WTC11 (cell line): ENCODE results near the gene SLC5A7. TPM values are rescaled to one million over a fixed set of nuclear protein-coding genes. Genes with fewer than 3 reads are reported as not detected.

ENCODE experiments used
- ATAC-seq: fragments of 200-7000 bp; cut with Tn5 transposase; 2 replicates; pipeline ENCODE4 v1.10.0; 2021; ENCODE audit warnings: mild to moderate bottlenecking, moderate library complexity
- CTCF ChIA-PET: fragments of 300-600 bp; sonication (Branson Sonifier 250); formaldehyde crosslinking; loops from one replicate; lab custom pipeline; 2021; ENCODE audit warnings: antibody characterized with exemption; lab: Charles Lee
- POLR2A ChIA-PET: fragments of 350-600 bp; sonication (Branson Sonifier 250); formaldehyde crosslinking; loops from one replicate; lab custom pipeline; 2021; ENCODE audit warnings: antibody characterized with exemption; lab: Charles Lee
- DNase-seq: peaks from one replicate; pipeline ENCODE4 v3.0.0; 2021; ENCODE audit warnings: low spot score
- H3K27ac Mint-ChIP-seq: 2 replicates; pipeline ENCODE4 v1.8.0; 2021; ENCODE audit warnings: mixed read lengths
- H3K27me3 Mint-ChIP-seq: 2 replicates; pipeline ENCODE4 v1.8.0; 2021; ENCODE audit warnings: low read depth, mild to moderate bottlenecking, moderate library complexity, mixed read lengths
- H3K36me3 Mint-ChIP-seq: 2 replicates; pipeline ENCODE4 v1.8.0; 2021; ENCODE audit warnings: mixed read lengths
- H3K4me1 Mint-ChIP-seq: 2 replicates; pipeline ENCODE4 v1.8.0; 2022; ENCODE audit warnings: mixed read lengths
- H3K4me3 Mint-ChIP-seq: 2 replicates; pipeline ENCODE4 v1.8.0; 2021; ENCODE audit warnings: mild to moderate bottlenecking, moderate library complexity, mixed read lengths
- H3K9me3 Mint-ChIP-seq: 2 replicates; pipeline ENCODE4 v1.8.0; 2021; ENCODE audit warnings: mixed read lengths
- ATF1 ChIP-seq: sonication (generic); formaldehyde crosslinking; IDR thresholded peaks from 2 replicates; pipeline ENCODE4 v1.8.1; 2023; ENCODE audit warnings: mild to moderate bottlenecking, moderate library complexity, missing genetic modification reagents
- E2F5 ChIP-seq: sonication (generic); formaldehyde crosslinking; IDR thresholded peaks from 2 replicates; pipeline ENCODE4 v1.8.1; 2022; ENCODE audit warnings: mild to moderate bottlenecking, moderate library complexity, missing genetic modification reagents
- GTF2I ChIP-seq: fragments of 250-450 bp; sonication (Bioruptor Pico); conservative IDR thresholded peaks from 2 replicates; pipeline ENCODE4 v1.4.0; 2021; ENCODE audit warnings: mild to moderate bottlenecking
- IRF1 ChIP-seq: sonication (generic); formaldehyde crosslinking; IDR thresholded peaks from 2 replicates; pipeline ENCODE4 v1.8.0; 2023; ENCODE audit warnings: missing genetic modification reagents
- KAT7 ChIP-seq: sonication (generic); formaldehyde crosslinking; IDR thresholded peaks from 2 replicates; pipeline ENCODE4 v1.8.1; 2023; ENCODE audit warnings: missing genetic modification reagents, mild to moderate bottlenecking, borderline replicate concordance
- NFE2L1 ChIP-seq: sonication (generic); formaldehyde crosslinking; IDR thresholded peaks from 2 replicates; pipeline ENCODE4 v1.8.1; 2023; ENCODE audit warnings: missing genetic modification reagents
- NFYB ChIP-seq: sonication (generic); formaldehyde crosslinking; conservative IDR thresholded peaks from 2 replicates; pipeline ENCODE4 v1.8.0; 2022; ENCODE audit warnings: low read depth, missing genetic modification reagents
- TEAD4 ChIP-seq: sonication (generic); formaldehyde crosslinking; IDR thresholded peaks from 2 replicates; pipeline ENCODE4 v1.8.0; 2022; ENCODE audit warnings: mild to moderate bottlenecking, missing genetic modification reagents
- total RNA-seq: library from RNA; stranded (reverse); gene quantifications from 3 replicates; pipeline ENCODE4 v1.2.3, GENCODE V29; 2021
- TF ChIP-seq, protein P1 (sequence below): fragments of 250-450 bp; sonication (Bioruptor Pico); IDR thresholded peaks from 2 replicates; pipeline ENCODE4 v1.9.0; 2021; ENCODE audit warnings: mild to moderate bottlenecking, borderline replicate concordance
- TF ChIP-seq, protein P2 (sequence below): sonication (generic); formaldehyde crosslinking; IDR thresholded peaks from 2 replicates; pipeline ENCODE4 v1.8.0; 2022; ENCODE audit warnings: mild to moderate bottlenecking, missing genetic modification reagents
- TF ChIP-seq, protein P3 (sequence below): sonication (generic); formaldehyde crosslinking; IDR thresholded peaks from 2 replicates; pipeline ENCODE4 v1.8.1; 2023; ENCODE audit warnings: mild to moderate bottlenecking, missing genetic modification reagents, borderline replicate concordance
- TF ChIP-seq, protein P4 (sequence below): sonication (generic); formaldehyde crosslinking; IDR thresholded peaks from 2 replicates; pipeline ENCODE4 v1.8.0; 2022; ENCODE audit warnings: mild to moderate bottlenecking, missing genetic modification reagents
- TF ChIP-seq, protein P5 (sequence below): sonication (generic); formaldehyde crosslinking; IDR thresholded peaks from 2 replicates; pipeline ENCODE4 v1.8.1; 2022; ENCODE audit warnings: missing genetic modification reagents, borderline replicate concordance
- TF ChIP-seq, protein P6 (sequence below): sonication (generic); formaldehyde crosslinking; conservative IDR thresholded peaks from 2 replicates; pipeline ENCODE4 v1.8.1; 2022; ENCODE audit warnings: mild to moderate bottlenecking, missing genetic modification reagents

Gene SLC5A7
- total RNA-seq, 1 experiment from 2014 or later, result not detected

- TF ChIP-seq E2F5 (CRISPR knock-in tag) (no peak), GTF2I (CRISPR knock-in tag) (no peak), TEAD4 (CRISPR knock-in tag) (no peak), ATF1 (CRISPR knock-in tag) (no peak)
- TF ChIP-seq, protein P1, sequence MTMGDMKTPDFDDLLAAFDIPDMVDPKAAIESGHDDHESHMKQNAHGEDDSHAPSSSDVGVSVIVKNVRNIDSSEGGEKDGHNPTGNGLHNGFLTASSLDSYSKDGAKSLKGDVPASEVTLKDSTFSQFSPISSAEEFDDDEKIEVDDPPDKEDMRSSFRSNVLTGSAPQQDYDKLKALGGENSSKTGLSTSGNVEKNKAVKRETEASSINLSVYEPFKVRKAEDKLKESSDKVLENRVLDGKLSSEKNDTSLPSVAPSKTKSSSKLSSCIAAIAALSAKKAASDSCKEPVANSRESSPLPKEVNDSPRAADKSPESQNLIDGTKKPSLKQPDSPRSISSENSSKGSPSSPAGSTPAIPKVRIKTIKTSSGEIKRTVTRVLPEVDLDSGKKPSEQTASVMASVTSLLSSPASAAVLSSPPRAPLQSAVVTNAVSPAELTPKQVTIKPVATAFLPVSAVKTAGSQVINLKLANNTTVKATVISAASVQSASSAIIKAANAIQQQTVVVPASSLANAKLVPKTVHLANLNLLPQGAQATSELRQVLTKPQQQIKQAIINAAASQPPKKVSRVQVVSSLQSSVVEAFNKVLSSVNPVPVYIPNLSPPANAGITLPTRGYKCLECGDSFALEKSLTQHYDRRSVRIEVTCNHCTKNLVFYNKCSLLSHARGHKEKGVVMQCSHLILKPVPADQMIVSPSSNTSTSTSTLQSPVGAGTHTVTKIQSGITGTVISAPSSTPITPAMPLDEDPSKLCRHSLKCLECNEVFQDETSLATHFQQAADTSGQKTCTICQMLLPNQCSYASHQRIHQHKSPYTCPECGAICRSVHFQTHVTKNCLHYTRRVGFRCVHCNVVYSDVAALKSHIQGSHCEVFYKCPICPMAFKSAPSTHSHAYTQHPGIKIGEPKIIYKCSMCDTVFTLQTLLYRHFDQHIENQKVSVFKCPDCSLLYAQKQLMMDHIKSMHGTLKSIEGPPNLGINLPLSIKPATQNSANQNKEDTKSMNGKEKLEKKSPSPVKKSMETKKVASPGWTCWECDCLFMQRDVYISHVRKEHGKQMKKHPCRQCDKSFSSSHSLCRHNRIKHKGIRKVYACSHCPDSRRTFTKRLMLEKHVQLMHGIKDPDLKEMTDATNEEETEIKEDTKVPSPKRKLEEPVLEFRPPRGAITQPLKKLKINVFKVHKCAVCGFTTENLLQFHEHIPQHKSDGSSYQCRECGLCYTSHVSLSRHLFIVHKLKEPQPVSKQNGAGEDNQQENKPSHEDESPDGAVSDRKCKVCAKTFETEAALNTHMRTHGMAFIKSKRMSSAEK (CRISPR knock-in tag), result no peak
- TF ChIP-seq, protein P2, sequence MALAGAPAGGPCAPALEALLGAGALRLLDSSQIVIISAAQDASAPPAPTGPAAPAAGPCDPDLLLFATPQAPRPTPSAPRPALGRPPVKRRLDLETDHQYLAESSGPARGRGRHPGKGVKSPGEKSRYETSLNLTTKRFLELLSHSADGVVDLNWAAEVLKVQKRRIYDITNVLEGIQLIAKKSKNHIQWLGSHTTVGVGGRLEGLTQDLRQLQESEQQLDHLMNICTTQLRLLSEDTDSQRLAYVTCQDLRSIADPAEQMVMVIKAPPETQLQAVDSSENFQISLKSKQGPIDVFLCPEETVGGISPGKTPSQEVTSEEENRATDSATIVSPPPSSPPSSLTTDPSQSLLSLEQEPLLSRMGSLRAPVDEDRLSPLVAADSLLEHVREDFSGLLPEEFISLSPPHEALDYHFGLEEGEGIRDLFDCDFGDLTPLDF (CRISPR knock-in tag), result no peak
- TF ChIP-seq, protein P3, sequence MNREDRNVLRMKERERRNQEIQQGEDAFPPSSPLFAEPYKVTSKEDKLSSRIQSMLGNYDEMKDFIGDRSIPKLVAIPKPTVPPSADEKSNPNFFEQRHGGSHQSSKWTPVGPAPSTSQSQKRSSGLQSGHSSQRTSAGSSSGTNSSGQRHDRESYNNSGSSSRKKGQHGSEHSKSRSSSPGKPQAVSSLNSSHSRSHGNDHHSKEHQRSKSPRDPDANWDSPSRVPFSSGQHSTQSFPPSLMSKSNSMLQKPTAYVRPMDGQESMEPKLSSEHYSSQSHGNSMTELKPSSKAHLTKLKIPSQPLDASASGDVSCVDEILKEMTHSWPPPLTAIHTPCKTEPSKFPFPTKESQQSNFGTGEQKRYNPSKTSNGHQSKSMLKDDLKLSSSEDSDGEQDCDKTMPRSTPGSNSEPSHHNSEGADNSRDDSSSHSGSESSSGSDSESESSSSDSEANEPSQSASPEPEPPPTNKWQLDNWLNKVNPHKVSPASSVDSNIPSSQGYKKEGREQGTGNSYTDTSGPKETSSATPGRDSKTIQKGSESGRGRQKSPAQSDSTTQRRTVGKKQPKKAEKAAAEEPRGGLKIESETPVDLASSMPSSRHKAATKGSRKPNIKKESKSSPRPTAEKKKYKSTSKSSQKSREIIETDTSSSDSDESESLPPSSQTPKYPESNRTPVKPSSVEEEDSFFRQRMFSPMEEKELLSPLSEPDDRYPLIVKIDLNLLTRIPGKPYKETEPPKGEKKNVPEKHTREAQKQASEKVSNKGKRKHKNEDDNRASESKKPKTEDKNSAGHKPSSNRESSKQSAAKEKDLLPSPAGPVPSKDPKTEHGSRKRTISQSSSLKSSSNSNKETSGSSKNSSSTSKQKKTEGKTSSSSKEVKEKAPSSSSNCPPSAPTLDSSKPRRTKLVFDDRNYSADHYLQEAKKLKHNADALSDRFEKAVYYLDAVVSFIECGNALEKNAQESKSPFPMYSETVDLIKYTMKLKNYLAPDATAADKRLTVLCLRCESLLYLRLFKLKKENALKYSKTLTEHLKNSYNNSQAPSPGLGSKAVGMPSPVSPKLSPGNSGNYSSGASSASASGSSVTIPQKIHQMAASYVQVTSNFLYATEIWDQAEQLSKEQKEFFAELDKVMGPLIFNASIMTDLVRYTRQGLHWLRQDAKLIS (CRISPR knock-in tag), result no peak
- TF ChIP-seq, protein P4, sequence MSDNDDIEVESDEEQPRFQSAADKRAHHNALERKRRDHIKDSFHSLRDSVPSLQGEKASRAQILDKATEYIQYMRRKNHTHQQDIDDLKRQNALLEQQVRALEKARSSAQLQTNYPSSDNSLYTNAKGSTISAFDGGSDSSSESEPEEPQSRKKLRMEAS (CRISPR knock-in tag), result no peak
- Mint-ChIP-seq H3K27ac (no peak overlapping the region), H3K27me3 (no peaks in the 10 kb centered on the region), H3K9me3 (no peaks in the 10 kb centered on the region), H3K4me1 (no peaks in the 10 kb centered on the region), H3K4me3 (no peak overlapping the region), H3K36me3 (no peaks in the 10 kb centered on the region)
- POLR2A ChIA-PET, result no interaction called here
- CTCF ChIA-PET, result no interaction called here
- ATAC-seq, result no peak
- no peak for DNase-seq
These were observed 12.8 kb downstream of the SLC5A7 start for GRCh38 chr2:107999158-107999557.

DNA sequence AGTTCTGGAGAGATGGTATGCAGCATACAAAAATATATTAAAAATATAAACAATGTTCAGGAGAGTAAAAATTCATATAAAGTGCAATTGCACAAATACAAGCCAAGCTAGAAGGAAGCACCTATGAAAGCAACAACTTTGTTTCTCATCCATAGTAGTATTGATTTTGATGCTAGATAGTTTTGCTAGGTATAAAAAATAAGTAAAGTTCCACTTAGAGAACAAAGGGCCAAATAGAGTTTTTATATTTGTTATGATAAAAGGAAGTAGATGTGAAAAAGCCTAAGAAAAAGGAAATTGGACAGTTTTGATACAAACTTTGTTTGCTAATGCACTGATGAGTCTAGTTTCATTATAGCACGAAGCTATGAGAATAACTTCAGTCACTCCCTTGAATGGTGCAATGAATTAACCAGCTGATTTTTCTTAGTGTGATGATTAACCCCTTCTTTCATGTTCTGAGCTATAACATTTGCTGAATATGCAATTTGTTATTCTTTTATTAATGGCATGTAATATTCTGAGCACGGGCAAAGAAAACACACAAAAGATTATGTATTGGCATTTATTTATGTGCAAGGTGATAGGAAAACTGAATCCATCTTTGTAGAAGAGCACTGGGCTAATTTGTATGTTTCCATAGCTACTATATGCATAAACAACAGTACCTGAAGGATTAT is 24.7 kb downstream of the SLC5A7 start:
- Mint-ChIP-seq H3K27ac (no peak overlapping the region), H3K4me1 (peaks cover 12% of the 10 kb centered on the region), H3K27me3 (no peaks in the 10 kb centered on the region), H3K36me3 (peaks cover 22% of the 10 kb centered on the region), H3K9me3 (peaks cover 35% of the 10 kb centered on the region), H3K4me3 (no peak overlapping the region)
- ATAC-seq (no peak), DNase-seq (no peak)
- ChIA-PET CTCF (no interaction called here), POLR2A (no interaction called here)
- TF ChIP-seq TEAD4 (CRISPR knock-in tag) (no peak), NFE2L1 (CRISPR knock-in tag) (no peak), NFYB (CRISPR knock-in tag) (no peak), GTF2I (CRISPR knock-in tag) (no peak), IRF1 (no peak), KAT7 (CRISPR knock-in tag) (no peak)
- TF ChIP-seq, protein P5, sequence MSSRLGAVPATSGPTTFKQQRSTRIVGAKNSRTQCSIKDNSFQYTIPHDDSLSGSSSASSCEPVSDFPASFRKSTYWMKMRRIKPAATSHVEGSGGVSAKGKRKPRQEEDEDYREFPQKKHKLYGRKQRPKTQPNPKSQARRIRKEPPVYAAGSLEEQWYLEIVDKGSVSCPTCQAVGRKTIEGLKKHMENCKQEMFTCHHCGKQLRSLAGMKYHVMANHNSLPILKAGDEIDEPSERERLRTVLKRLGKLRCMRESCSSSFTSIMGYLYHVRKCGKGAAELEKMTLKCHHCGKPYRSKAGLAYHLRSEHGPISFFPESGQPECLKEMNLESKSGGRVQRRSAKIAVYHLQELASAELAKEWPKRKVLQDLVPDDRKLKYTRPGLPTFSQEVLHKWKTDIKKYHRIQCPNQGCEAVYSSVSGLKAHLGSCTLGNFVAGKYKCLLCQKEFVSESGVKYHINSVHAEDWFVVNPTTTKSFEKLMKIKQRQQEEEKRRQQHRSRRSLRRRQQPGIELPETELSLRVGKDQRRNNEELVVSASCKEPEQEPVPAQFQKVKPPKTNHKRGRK, result no peak
- TF ChIP-seq, protein P1 (CRISPR knock-in tag), result no peak
- TF ChIP-seq, protein P6, sequence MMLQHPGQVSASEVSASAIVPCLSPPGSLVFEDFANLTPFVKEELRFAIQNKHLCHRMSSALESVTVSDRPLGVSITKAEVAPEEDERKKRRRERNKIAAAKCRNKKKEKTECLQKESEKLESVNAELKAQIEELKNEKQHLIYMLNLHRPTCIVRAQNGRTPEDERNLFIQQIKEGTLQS (CRISPR knock-in tag), result no peak
